Stomach (tissue), 4 donors: Measurements from ENCODE around the gene ECSCR.

ENCODE experiments used
- EP300 ChIP-seq: sonication (generic); formaldehyde crosslinking; IDR thresholded peaks from one replicate; pipeline ENCODE4 v1.6.1; 2017; ENCODE audit warnings: antibody characterized with exemption
- POLR2A ChIP-seq, 4 donors: fragments of 450-650 bp; IDR thresholded peaks; one replicate each; pipeline ENCODE4 v1.6.1; 2016; ENCODE audit warnings: antibody characterized with exemption in 4 of 4, control low read depth in 2 of 4, mild to moderate bottlenecking in 1 of 4, moderate library complexity in 1 of 4
- POLR2AphosphoS5 ChIP-seq, 3 donors: sonication (generic); formaldehyde crosslinking; IDR thresholded peaks; one replicate each; pipeline ENCODE4 v1.6.1; 2016; ENCODE audit warnings: antibody characterized with exemption in 3 of 3
- TF ChIP-seq, protein P1 (sequence below), 7 experiments: fragments of 450-650 bp in 4 of 7; fragments of 200-600 bp in 3 of 7; sonication (generic) in 3 of 7; IDR thresholded peaks; one replicate each; pipeline ENCODE4 v1.5.1; 2016 to 2019; ENCODE audit warnings: antibody characterized with exemption in 7 of 7, control low read depth in 2 of 7, mild to moderate bottlenecking in 1 of 7

- TF ChIP-seq POLR2A (IDR thresholded peaks at IDR 0.05) (no peak), EP300 (no peak), POLR2AphosphoS5 (IDR thresholded peaks at IDR 0.05) (no peak)
- TF ChIP-seq, protein P1, sequence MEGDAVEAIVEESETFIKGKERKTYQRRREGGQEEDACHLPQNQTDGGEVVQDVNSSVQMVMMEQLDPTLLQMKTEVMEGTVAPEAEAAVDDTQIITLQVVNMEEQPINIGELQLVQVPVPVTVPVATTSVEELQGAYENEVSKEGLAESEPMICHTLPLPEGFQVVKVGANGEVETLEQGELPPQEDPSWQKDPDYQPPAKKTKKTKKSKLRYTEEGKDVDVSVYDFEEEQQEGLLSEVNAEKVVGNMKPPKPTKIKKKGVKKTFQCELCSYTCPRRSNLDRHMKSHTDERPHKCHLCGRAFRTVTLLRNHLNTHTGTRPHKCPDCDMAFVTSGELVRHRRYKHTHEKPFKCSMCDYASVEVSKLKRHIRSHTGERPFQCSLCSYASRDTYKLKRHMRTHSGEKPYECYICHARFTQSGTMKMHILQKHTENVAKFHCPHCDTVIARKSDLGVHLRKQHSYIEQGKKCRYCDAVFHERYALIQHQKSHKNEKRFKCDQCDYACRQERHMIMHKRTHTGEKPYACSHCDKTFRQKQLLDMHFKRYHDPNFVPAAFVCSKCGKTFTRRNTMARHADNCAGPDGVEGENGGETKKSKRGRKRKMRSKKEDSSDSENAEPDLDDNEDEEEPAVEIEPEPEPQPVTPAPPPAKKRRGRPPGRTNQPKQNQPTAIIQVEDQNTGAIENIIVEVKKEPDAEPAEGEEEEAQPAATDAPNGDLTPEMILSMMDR (IDR thresholded peaks at IDR 0.05): no peak
Observed at GRCh38 chr5:139473105-139473504, 10.6 kb upstream of the ECSCR start.
